Measurements from ENCODE around the gene PDE8A.

GRCh38 chr15:85027033-85027380 lies 45.4 kb downstream of the PDE8A start:
- TF ChIP-seq CTCF (conservative IDR thresholded peaks at IDR 0.05; ENCODE audit: low read depth, low read length) = no peak
- no peak for TF ChIP-seq RFX5 (IDR thresholded peaks at IDR 0.05; ENCODE audit: low read depth, low read length)
- TF ChIP-seq POLR2A (IDR thresholded peaks at IDR 0.05; ENCODE audit: low read depth, low read length) = no peak
- TF ChIP-seq CEBPB (IDR thresholded peaks at IDR 0.05; ENCODE audit: low read depth, low read length) = no peak
- no peak for TF ChIP-seq MXI1 (IDR thresholded peaks at IDR 0.05; ENCODE audit: borderline replicate concordance, low read depth, low read length)
